ENCODE data around the gene EIF3I. TPM values are rescaled to one million over a fixed set of nuclear protein-coding genes. Genes with fewer than 3 reads are reported as not detected.

The EIF3I gene
- total RNA-seq, 2 experiments from 2014 or later: 123 to 130 TPM

GRCh38 chr1:32186491-32186890, 35.7 kb upstream of the EIF3I start:
- Mint-ChIP-seq H3K9me3 (no peaks in the 10 kb centered on the region), H3K27me3 (no peaks in the 10 kb centered on the region), H3K27ac (peak overlapping the region; percentile 92), H3K36me3 (peaks cover 47% of the 10 kb centered on the region), H3K4me3 (peak overlapping the region; percentile 24), H3K4me1 (peaks cover 41% of the 10 kb centered on the region)
- DNase-seq (no peak), ATAC-seq (ENCODE audit: low read depth) (no peak)
- POLR2A ChIA-PET: interaction anchor here (1.0 kb wide), 1 partner anchor 14 kb away, joined by 3 read pairs; the partner anchor contains the start of gene CCDC28B

- no peaks in the 10 kb centered on the region for H3K27me3 Mint-ChIP-seq
- no peaks in the 10 kb centered on the region for H3K9me3 Mint-ChIP-seq
- peaks cover 48% of the 10 kb centered on the region for H3K36me3 Mint-ChIP-seq
- ATAC-seq (ENCODE audit: low read depth) (no peak), DNase-seq (no peak)
- POLR2A ChIA-PET: interaction anchor here (1.6 kb wide), 1 partner anchor 116 kb away, joined by 4 read pairs; no protein-coding TSS in a partner anchor
- peaks cover 39% of the 10 kb centered on the region for H3K4me1 Mint-ChIP-seq
- no peak overlapping the region for H3K27ac Mint-ChIP-seq
- H3K4me3 Mint-ChIP-seq: no peak overlapping the region
Observed at GRCh38 chr1:32187850-32188249, 34.4 kb upstream of the EIF3I start.

- Mint-ChIP-seq H3K27me3 (peaks cover 2% of the 10 kb centered on the region), H3K36me3 (peaks cover 55% of the 10 kb centered on the region), H3K4me1 (peaks cover 52% of the 10 kb centered on the region), H3K4me3 (no peak overlapping the region), H3K9me3 (no peaks in the 10 kb centered on the region), H3K27ac (no peak overlapping the region)
- POLR2A ChIA-PET: interaction anchor here (0.8 to 2.3 kb wide), 3 partner anchors 9 to 43 kb away, joined by 3 to 10 read pairs (median 6); partner anchors contain the start of gene CCDC28B
- DNase-seq: no peak
- no peak for ATAC-seq (ENCODE audit: low read depth)
Observed at GRCh38 chr1:32192220-32192948, 29.8 kb upstream of the EIF3I start.

GRCh38 chr1:32194984-32195383, 27.2 kb upstream of the EIF3I start:
- Mint-ChIP-seq H3K27ac (peak overlapping the region; percentile 16), H3K4me3 (no peak overlapping the region), H3K9me3 (no peaks in the 10 kb centered on the region), H3K27me3 (peaks cover 2% of the 10 kb centered on the region), H3K4me1 (peaks cover 65% of the 10 kb centered on the region), H3K36me3 (peaks cover 52% of the 10 kb centered on the region)
- POLR2A ChIA-PET: interaction anchor here (1.7 to 2.6 kb wide), 3 partner anchors 11 to 141 kb away, joined by 7 to 11 read pairs (median 9); partner anchors contain the start of genes IQCC, MARCKSL1 and TXLNA
- ATAC-seq (ENCODE audit: low read depth) (no peak), DNase-seq (no peak)

GRCh38 chr1:32195531-32195930, 26.7 kb upstream of the EIF3I start:
- ATAC-seq (ENCODE audit: low read depth) (no peak), DNase-seq (no peak)
- Mint-ChIP-seq H3K27ac (no peak overlapping the region), H3K27me3 (peaks cover 2% of the 10 kb centered on the region), H3K4me1 (peaks cover 70% of the 10 kb centered on the region), H3K36me3 (peaks cover 49% of the 10 kb centered on the region), H3K9me3 (no peaks in the 10 kb centered on the region), H3K4me3 (peak overlapping the region; percentile 8)
- POLR2A ChIA-PET: interaction anchor here (1.7 to 2.6 kb wide), 4 partner anchors 10 to 140 kb away, joined by 7 to 11 read pairs (median 10); partner anchors contain the start of genes IQCC, MARCKSL1 and TXLNA

GRCh38 chr1:32195972-32196823, 26.0 kb upstream of the EIF3I start:
- ATAC-seq (ENCODE audit: low read depth) (peak; percentile 14), DNase-seq (no peak)
- POLR2A ChIA-PET: interaction anchor here (0.9 to 2.6 kb wide), 7 partner anchors 10 to 140 kb away, joined by 3 to 11 read pairs (median 5); partner anchors contain the start of genes IQCC, MARCKSL1 and TXLNA
- H3K4me3 Mint-ChIP-seq: peak overlapping the region; percentile 70
- peak overlapping the region; percentile 77 for H3K27ac Mint-ChIP-seq
- H3K9me3 Mint-ChIP-seq: no peaks in the 10 kb centered on the region
- peaks cover 70% of the 10 kb centered on the region for H3K4me1 Mint-ChIP-seq
- H3K27me3 Mint-ChIP-seq: peaks cover 2% of the 10 kb centered on the region
- H3K36me3 Mint-ChIP-seq: peaks cover 47% of the 10 kb centered on the region

- ATAC-seq (ENCODE audit: low read depth): no peak
- Mint-ChIP-seq H3K36me3 (peaks cover 45% of the 10 kb centered on the region), H3K27ac (no peak overlapping the region), H3K9me3 (no peaks in the 10 kb centered on the region), H3K27me3 (peaks cover 2% of the 10 kb centered on the region), H3K4me3 (no peak overlapping the region), H3K4me1 (peaks cover 67% of the 10 kb centered on the region)
- POLR2A ChIA-PET: interaction anchor here (0.8 to 2.2 kb wide), 6 partner anchors 9 to 125 kb away, joined by 3 to 11 read pairs (median 4); partner anchors contain the start of genes HDAC1, IQCC and TXLNA
- no peak for DNase-seq
Observed at GRCh38 chr1:32197074-32197473, 25.1 kb upstream of the EIF3I start.

- POLR2A ChIA-PET: interaction anchor here (0.8 to 2.2 kb wide), 4 partner anchors 8 to 197 kb away, joined by 3 to 11 read pairs (median 4); partner anchors contain the start of genes BSDC1, HDAC1, IQCC and TXLNA
- no peak overlapping the region for H3K4me3 Mint-ChIP-seq
- peaks cover 2% of the 10 kb centered on the region for H3K27me3 Mint-ChIP-seq
- H3K27ac Mint-ChIP-seq: no peak overlapping the region
- ATAC-seq (ENCODE audit: low read depth): no peak
- no peaks in the 10 kb centered on the region for H3K9me3 Mint-ChIP-seq
- no peak for DNase-seq
- peaks cover 69% of the 10 kb centered on the region for H3K4me1 Mint-ChIP-seq
- peaks cover 45% of the 10 kb centered on the region for H3K36me3 Mint-ChIP-seq
Observed at GRCh38 chr1:32197837-32198236, 24.4 kb upstream of the EIF3I start.

GRCh38 chr1:32198237-32199042, 23.8 kb upstream of the EIF3I start:
- POLR2A ChIA-PET: interaction anchor here (0.8 kb wide), 2 partner anchors 10 to 196 kb away, joined by 3 read pairs; partner anchors contain the start of genes BSDC1 and DCDC2B
- Mint-ChIP-seq H3K27ac (no peak overlapping the region), H3K4me3 (no peak overlapping the region), H3K9me3 (no peaks in the 10 kb centered on the region), H3K27me3 (peaks cover 2% of the 10 kb centered on the region), H3K4me1 (peaks cover 67% of the 10 kb centered on the region), H3K36me3 (peaks cover 43% of the 10 kb centered on the region)
- DNase-seq (no peak), ATAC-seq (ENCODE audit: low read depth) (no peak)

- H3K27me3 Mint-ChIP-seq: peaks cover 2% of the 10 kb centered on the region
- H3K4me3 Mint-ChIP-seq: peak overlapping the region; percentile 10
- H3K4me1 Mint-ChIP-seq: peaks cover 63% of the 10 kb centered on the region
- POLR2A ChIA-PET: interaction anchor here (0.8 to 1.6 kb wide), 2 partner anchors 9 to 17 kb away, joined by 3 to 6 read pairs; partner anchors contain the start of gene DCDC2B
- peaks cover 43% of the 10 kb centered on the region for H3K36me3 Mint-ChIP-seq
- peak overlapping the region; percentile 16 for H3K27ac Mint-ChIP-seq
- DNase-seq (no peak), ATAC-seq (ENCODE audit: low read depth) (no peak)
- no peaks in the 10 kb centered on the region for H3K9me3 Mint-ChIP-seq
Observed at GRCh38 chr1:32199043-32199716, 23.0 kb upstream of the EIF3I start.

GRCh38 chr1:32199717-32200072, 22.5 kb upstream of the EIF3I start:
- peak overlapping the region; percentile 84 for H3K4me3 Mint-ChIP-seq

More at GRCh38 chr1:32199717-32200072, 22.5 kb upstream of the EIF3I start:
- peaks cover 62% of the 10 kb centered on the region for H3K4me1 Mint-ChIP-seq
- peak overlapping the region; percentile 91 for H3K27ac Mint-ChIP-seq
- DNase-seq: no peak
- H3K36me3 Mint-ChIP-seq: peaks cover 40% of the 10 kb centered on the region
- H3K9me3 Mint-ChIP-seq: no peaks in the 10 kb centered on the region
- H3K27me3 Mint-ChIP-seq: peaks cover 2% of the 10 kb centered on the region
- POLR2A ChIA-PET: interaction anchor here (0.9 to 3.1 kb wide), 8 partner anchors 10 to 127 kb away, joined by 3 to 37 read pairs (median 7); partner anchors contain the start of genes KPNA6, TMEM39B and TXLNA
- no peak for ATAC-seq (ENCODE audit: low read depth)
